HG03139 (cell line): ENCODE results near the gene CDK6.

Experiments used
- ATAC-seq: cut with Tn5 transposase; IDR thresholded peaks from one replicate; pipeline ENCODE4 v1.9.1; 2021; ENCODE audit not compliant: unreplicated experiment

The CDK6 gene

DNA sequence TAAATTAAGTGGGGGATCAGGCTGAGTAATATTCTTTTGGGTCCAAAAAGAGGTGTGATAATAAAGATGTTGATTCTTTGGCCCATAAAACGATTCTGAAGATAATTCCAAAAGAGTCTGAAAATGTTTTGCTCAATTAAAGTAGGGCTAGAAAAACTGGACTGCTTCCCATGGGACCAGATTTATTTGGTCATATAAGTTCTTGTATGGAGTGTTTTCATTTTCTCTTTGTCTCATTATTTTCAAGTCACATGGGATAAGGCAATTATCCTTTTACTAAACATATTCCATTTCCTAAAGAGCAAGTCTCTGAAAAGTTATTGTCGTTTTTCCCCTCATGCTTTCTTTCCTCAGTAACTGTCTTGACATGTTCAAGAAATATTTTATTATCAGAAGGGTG is 41.5 kb downstream of the CDK6 start:
- no peak for ATAC-seq

DNA sequence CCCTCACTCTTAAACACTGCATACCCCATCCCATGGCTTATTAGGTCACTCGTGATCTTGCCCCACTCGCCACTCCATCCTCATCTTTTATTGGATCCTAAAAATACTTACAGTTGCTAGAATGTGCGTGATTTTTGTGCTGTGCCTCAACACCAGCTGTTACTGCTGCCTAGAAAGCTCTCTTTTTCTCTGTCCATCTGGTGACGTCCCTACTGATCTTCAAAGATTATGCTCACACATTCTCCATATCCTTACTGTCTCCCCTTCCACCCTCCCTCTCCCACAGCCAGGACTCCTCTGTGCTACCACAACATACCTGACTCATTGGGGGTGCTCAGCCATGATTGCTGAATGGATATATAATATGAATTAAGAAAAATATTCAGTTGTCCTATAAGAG is 42.0 kb downstream of the CDK6 start:
- ATAC-seq, result no peak

- ATAC-seq, result no peak
These were observed 42.6 kb downstream of the CDK6 start for GRCh38 chr7:92793656-92794205.

- ATAC-seq, result no peak
These were observed 45.4 kb downstream of the CDK6 start for GRCh38 chr7:92790992-92791391.

GRCh38 chr7:92788559-92789183 is 47.7 kb downstream of the CDK6 start:
- no peak for ATAC-seq

DNA sequence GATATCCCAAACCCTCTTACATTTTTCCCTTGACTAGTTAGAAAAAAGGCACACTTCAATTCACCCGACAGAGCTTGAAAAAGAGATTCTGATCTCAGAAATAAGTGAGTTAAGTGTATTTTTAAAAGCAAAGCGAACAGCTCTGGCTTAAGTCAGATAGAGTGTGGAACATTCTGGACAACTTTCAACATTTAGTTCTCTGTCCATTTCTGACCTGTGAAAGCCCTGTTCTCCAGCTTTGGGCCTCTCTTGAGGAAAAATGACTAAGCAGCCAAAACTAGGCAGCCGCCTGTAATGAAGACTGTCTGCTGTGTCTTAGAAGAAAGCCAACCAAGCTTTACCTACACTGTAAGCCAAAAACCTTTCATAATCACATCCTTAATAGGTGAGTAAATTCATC is 50.5 kb downstream of the CDK6 start:
- no peak for ATAC-seq

DNA sequence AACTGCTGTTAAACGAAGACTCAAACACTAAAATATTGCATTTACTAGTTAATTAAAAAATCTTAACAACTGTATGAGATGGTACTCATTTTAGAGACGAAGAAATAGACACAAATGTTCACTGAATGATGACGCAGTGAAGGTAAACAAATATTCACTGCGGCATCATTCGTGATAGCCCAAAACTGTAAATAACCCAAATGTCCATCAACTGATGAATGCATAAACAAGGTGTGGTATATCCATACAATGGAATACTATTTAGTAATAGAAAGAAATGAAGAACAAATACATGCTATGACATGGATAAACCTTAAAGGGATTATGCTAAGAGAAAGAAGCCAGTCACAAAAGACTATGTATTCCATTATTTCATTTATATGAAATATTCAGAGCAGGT is 51.4 kb downstream of the CDK6 start:
- no peak for ATAC-seq

GRCh38 chr7:92783260-92784201 is 52.8 kb downstream of the CDK6 start:
- ATAC-seq, result no peak

DNA sequence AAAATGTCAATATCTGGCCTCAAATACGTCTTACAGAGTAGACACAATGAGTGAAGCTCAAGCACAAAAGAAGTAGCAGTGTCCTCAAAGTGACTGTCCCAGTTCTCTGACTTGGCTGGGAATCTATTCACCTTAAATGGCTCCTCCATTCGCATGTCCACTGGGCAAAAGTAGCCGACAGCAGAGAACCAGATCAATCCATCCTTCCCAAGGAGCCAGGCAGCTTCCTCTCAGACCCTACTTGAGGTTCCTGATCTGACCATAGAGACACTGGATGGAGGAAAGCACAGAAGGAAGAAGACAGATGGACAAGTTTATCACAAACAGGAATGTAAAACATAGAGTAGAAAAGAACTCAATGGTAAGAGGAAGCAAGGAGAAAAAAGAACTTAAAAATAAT is 53.5 kb downstream of the CDK6 start:
- ATAC-seq, result no peak

DNA sequence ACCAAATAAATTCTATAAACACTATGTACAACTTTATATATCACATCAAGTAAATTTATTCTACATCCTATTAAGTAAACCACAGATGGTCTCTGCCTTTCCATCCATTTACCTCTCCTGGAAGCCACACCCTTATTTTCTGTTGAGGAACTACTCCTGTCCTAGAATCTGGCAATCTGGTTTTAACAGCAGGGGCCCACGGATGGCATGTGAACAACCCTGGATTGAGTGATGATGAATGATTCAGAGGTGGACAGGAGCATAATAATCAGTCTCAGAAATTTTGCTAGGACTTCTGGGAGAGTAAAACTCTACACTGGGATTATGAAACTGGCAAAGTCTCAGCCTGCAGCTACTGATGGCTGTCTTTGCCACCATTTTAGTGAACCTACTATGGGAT is 54.1 kb downstream of the CDK6 start:
- ATAC-seq, result no peak

DNA sequence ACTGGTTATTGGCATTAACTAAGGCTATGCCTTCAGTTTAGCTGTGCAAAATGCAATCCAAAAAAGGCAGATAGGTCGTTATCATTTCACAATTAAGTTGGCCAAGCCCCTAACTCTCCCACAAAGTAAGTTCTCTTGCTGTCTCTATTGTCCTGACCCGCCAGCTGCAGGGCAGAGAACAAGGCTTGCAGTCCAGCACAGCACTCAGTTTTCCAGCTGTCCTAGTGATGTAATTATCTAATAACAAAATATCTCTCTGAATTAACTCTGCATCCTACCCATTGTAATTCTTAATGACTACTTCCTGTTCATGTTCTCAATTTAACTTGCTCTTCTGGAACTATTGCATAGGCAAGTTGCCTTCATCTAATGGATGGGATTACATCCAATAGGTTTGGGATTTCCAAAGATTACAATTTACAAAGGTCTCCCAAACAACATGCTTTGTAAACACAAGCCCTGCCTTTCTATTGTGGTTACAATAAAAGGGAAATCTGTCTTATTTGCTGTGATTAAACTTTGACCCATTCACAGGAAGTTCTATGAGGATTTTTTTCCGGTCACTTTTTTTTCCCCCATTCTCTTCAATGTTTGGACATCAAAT is 55.2 kb downstream of the CDK6 start:
- ATAC-seq, result no peak

DNA sequence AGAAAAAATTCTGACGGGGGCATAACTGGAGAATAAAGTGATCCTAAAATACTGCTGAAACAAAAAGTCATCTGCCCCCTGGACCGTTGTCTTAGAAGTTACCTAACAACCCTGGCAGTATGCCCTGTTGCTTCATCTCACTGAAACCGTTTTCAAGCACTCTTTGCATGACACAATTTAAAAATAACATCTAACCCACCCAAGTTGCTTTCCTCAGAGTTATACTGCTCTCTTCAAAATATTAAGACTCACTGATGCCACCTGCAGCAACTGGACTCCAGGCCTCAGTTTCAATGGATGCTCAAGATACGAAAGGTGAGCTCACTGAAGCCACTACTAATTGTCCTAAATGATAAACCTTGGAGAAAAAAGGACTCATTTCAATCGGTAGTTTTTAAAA is 57.4 kb downstream of the CDK6 start:
- peak; percentile 53 for ATAC-seq

- no peak for ATAC-seq
These were observed 58.4 kb downstream of the CDK6 start for GRCh38 chr7:92777993-92778392.

GRCh38 chr7:92773808-92774207 is 62.6 kb downstream of the CDK6 start:
- ATAC-seq, result no peak

DNA sequence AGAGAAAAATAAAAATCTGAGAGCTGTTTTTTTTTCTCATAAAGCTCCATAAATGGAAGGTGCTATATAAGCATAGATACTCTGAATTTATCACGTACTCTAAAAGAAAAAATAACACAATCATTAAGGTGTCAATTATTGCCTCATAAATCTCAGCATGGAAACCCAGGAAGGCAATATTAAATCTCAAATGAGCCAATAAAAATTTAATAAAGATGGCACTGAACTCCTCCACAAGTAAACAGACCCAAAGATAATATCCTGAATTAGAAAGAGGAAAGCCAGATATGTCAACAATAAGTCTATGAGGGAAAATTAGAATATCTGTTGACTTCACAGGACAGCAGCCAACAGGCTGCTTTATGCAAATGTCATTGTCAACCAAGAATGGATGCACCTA is 66.5 kb downstream of the CDK6 start:
- ATAC-seq, result no peak

DNA sequence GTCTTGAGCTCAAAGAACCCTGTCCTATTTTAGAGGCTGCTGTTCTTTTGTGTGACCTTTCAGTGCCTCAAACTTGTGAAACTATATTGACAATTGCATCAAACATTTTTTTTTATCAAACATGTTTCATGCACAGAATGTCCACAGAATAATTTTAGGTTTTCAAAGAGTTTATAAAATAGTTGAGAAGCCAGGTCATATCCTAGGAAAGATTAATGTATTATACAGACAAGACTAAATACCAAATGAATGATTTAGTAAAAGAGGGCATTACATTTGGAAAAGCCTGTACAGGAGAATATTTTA is 67.0 kb downstream of the CDK6 start:
- ATAC-seq, result no peak

DNA sequence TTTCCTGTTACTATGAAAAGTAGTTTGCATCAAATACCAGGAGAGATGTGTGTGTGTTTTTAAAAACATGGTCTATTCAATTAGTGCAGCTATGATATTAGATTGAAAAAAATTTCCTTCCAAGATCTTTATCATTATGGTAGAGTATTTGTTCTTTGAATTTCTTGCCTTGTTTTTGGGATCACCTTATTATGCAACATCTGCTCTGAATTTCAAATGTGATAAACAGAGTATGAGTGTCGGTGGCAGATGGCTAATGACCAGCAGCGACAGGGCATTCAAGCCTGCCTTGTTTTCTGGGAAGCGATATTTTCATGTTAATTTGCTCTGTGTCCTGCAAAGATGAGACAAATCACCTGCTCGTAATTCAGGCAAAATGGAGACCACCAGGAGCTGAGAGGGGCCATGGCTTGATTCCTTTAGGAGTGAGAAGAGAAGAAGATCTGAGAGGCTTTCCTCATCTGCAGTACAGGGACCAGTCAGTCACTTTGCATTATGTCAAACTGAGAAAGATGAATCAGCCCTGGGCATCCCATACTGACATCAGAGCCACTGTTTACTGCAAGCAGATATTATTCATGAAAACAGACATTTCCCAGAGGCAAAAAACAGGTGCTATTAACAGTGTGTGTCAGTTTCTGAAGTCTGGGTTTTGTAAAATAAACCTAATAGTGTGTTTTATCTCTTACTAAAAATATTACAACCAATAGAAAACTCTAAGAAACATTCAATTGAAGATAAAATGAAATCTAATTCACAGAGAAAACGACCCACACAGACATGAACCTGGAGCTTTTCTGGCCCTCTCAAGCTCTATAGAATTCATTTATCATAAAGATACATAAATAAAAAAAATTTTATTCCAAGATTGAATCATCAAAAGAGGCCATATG is 67.6 kb downstream of the CDK6 start:
- peak; percentile 73 for ATAC-seq

DNA sequence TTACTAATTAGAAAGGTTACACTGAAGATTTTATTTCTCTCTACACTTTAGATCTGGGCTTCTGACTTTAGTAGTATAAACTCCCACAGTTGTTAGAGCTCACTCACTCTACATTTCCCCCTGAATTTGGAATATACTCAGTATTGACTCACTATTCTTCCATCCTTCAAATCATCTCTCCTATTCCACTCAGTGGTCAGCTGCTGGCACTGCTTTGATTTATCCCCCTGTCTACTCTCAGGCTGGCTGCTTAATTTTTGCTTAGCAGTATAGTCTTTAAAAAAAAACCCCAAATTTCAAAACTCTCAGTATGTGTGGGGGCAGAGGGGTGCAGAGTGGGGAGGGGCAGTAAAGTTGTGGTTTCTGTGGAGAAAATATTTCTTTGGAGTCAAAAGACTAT is 68.9 kb downstream of the CDK6 start:
- no peak for ATAC-seq

DNA sequence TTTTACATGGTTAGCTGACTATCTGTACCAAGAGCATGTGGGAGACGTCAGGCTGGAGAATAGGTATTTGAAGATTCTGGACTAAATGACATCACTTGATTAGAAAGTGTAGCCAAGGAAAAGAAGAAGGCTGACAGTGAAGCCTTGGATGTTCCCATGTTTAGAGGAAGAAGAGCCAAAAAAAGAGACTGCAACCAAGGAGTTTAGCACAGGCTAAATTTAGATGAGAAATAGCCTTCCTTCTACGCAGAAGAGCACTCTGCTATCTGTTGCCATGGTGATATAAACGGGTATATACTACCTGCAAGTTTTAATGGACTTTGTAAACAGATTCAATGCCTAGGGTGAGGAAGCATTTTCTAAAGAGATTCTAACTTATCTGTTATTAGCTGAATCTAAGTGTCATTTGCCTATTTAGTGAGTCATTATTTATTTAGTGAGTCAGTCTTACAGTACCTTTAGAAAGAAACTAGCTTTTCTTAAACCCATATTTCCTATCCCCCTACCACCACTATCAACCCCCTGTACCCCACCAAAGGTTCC is 69.8 kb downstream of the CDK6 start:
- no peak for ATAC-seq

GRCh38 chr7:92765725-92766124 is 70.6 kb downstream of the CDK6 start:
- ATAC-seq, result no peak
